Trophoblast cell (in vitro differentiated cells and primary cell): ENCODE data around the gene TMEM52B.
A peak's percentile ranks its signal among the peaks of the same experiment; 100 is the strongest.

Source experiments
- DNase-seq, 2 donors: peaks; one replicate each; pipeline ENCODE4 v3.0.0-alpha.2; 2016
- H2AFZ ChIP-seq: 2 replicates; pipeline ENCODE4 v1.6.1; 2013; ENCODE audit warnings: low read length, moderate library complexity, mild to moderate bottlenecking; ENCODE audit not compliant: insufficient read depth, poor library complexity
- H2AK5ac ChIP-seq: 2 replicates; pipeline ENCODE4 v1.6.1; 2013; ENCODE audit warnings: mild to moderate bottlenecking, low read length
- H2BK120ac ChIP-seq: 2 replicates; pipeline ENCODE4 v1.6.1; 2013; ENCODE audit warnings: low read length, mild to moderate bottlenecking, moderate library complexity; ENCODE audit not compliant: insufficient read depth, poor library complexity
- H2BK12ac ChIP-seq: 2 replicates; pipeline ENCODE4 v1.6.1; 2013; ENCODE audit warnings: mild to moderate bottlenecking, low read length, moderate library complexity
- H2BK5ac ChIP-seq: 2 replicates; pipeline ENCODE4 v1.6.1; 2013; ENCODE audit warnings: low read length, low read depth, moderate library complexity, mild to moderate bottlenecking; ENCODE audit not compliant: poor library complexity
- H3K14ac ChIP-seq: 2 replicates; pipeline ENCODE4 v1.6.1; 2013; ENCODE audit warnings: mild to moderate bottlenecking, low read length
- H3K18ac ChIP-seq: 2 replicates; pipeline ENCODE4 v1.6.1; 2013; ENCODE audit warnings: mild to moderate bottlenecking, low read length
- H3K23ac ChIP-seq: 2 replicates; pipeline ENCODE4 v1.6.1; 2013; ENCODE audit warnings: low read length
- H3K27ac ChIP-seq: 2 replicates; pipeline ENCODE4 v1.5.1; 2013; ENCODE audit warnings: low read depth, mild to moderate bottlenecking, inconsistent platforms, low read length, moderate library complexity
- H3K27me3 ChIP-seq: 2 replicates; pipeline ENCODE4 v1.6.1; 2013; ENCODE audit warnings: inconsistent platforms, mild to moderate bottlenecking, low read length, moderate library complexity; ENCODE audit not compliant: insufficient read depth
- H3K36me3 ChIP-seq, 2 experiments: 1 replicate in 1 of 2; 2 replicates in 1 of 2; pipeline ENCODE4 v1.6.1; 2013; ENCODE audit warnings: low read length in 2 of 2, mild to moderate bottlenecking in 2 of 2, moderate library complexity in 1 of 2; ENCODE audit not compliant: insufficient read depth in 2 of 2, control insufficient read depth in 1 of 2
- H3K4ac ChIP-seq: 2 replicates; pipeline ENCODE4 v1.6.1; 2013; ENCODE audit warnings: low read depth, mild to moderate bottlenecking, low read length, moderate library complexity
- H3K4me1 ChIP-seq, 2 experiments: 1 replicate in 1 of 2; 2 replicates in 1 of 2; pipeline ENCODE4 v1.6.1; 2013; ENCODE audit warnings: low read length in 2 of 2, mild to moderate bottlenecking in 2 of 2, moderate library complexity in 1 of 2; ENCODE audit not compliant: insufficient read depth in 2 of 2, control insufficient read depth in 1 of 2
- H3K4me2 ChIP-seq: 2 replicates; pipeline ENCODE4 v1.6.1; 2013; ENCODE audit warnings: inconsistent platforms, mild to moderate bottlenecking, low read length, moderate library complexity
- H3K4me3 ChIP-seq: 2 replicates; pipeline ENCODE4 v1.5.1; 2013; ENCODE audit warnings: mild to moderate bottlenecking, low read depth, low read length, inconsistent platforms
- H3K79me1 ChIP-seq: one replicate; pipeline ENCODE4 v1.6.1; 2013; ENCODE audit warnings: low read length
- H3K79me2 ChIP-seq: 2 replicates; pipeline ENCODE4 v1.6.1; 2013; ENCODE audit warnings: low read length, mild to moderate bottlenecking; ENCODE audit not compliant: control insufficient read depth, insufficient read depth, poor library complexity
- H3K9ac ChIP-seq: 2 replicates; pipeline ENCODE4 v1.6.1; 2013; ENCODE audit warnings: mild to moderate bottlenecking, low read length
- H3K9me3 ChIP-seq: 2 replicates; pipeline ENCODE4 v1.6.1; 2013; ENCODE audit warnings: low read depth, mild to moderate bottlenecking, control low read depth, inconsistent platforms, low read length; ENCODE audit not compliant: insufficient read depth
- H4K12ac ChIP-seq: 2 replicates; pipeline ENCODE4 v1.6.1; 2013; ENCODE audit warnings: low read depth, mild to moderate bottlenecking, low read length, moderate library complexity
- H4K8ac ChIP-seq: 2 replicates; pipeline ENCODE4 v1.6.1; 2013; ENCODE audit warnings: low read depth, mild to moderate bottlenecking, low read length, moderate library complexity
- H4K91ac ChIP-seq: one replicate; pipeline ENCODE4 v1.6.1; 2013; ENCODE audit warnings: low read depth, mild to moderate bottlenecking, low read length, moderate library complexity
- WGBS: extraction: QIAGEN DNeasy Blood & Tissue Kit; methylation state at CpG from one replicate; pipeline ENCODE4 v1.1.7; 2013; ENCODE audit warnings: missing lambda C conversion rate; ENCODE audit not compliant: insufficient read length, insufficient coverage; ENCODE audit errors: extremely low coverage; 5-methylcytosine and 5-hydroxymethylcytosine counted together

TMEM52B gene

DNA sequence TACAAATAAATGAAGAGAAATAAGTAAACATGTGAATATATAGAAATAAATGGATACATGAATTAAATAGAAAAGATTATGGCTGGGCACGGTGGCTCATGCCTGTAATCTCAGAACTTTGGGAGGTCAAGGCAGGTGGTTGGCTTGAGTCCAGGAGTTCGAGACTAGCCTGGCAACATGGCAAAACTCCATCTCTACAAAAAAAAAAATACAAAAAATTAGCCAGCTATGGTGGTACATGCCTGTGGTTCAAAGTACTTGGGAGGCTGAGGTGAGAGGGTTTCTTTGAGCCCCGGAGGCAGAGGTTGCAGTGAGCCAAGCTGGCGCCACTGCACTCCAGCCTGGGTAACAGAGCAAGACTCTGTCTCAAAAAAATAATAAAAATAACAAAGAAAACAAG, 43.7 kb upstream of the TMEM52B start:
- Histone ChIP-seq H4K12ac (no peak overlapping the region), H4K91ac (no peak overlapping the region), H3K23ac (no peak overlapping the region), H2BK5ac (no peak overlapping the region), H3K79me1 (peaks cover 2% of the 10 kb centered on the region), H3K4me3 (no peak overlapping the region), H2AK5ac (no peak overlapping the region), H3K18ac (no peak overlapping the region), H3K36me3 (peaks cover 0 to 2% of the 10 kb centered on the region in 2 experiments), H2AFZ (no peak overlapping the region), H2BK120ac (no peak overlapping the region), H3K4ac (no peak overlapping the region), H3K14ac (no peak overlapping the region), H3K27ac (no peak overlapping the region), H2BK12ac (no peak overlapping the region), H3K4me2 (no peak overlapping the region), H4K8ac (no peak overlapping the region), H3K9ac (no peak overlapping the region), H3K79me2 (no peaks in the 10 kb centered on the region), H3K9me3 (no peaks in the 10 kb centered on the region), H3K27me3 (no peaks in the 10 kb centered on the region), H3K4me1 (no peaks in the 10 kb centered on the region)
- no peak for DNase-seq
- no CpG with 5 or more reads among the region's 4 CpGs for WGBS

DNA sequence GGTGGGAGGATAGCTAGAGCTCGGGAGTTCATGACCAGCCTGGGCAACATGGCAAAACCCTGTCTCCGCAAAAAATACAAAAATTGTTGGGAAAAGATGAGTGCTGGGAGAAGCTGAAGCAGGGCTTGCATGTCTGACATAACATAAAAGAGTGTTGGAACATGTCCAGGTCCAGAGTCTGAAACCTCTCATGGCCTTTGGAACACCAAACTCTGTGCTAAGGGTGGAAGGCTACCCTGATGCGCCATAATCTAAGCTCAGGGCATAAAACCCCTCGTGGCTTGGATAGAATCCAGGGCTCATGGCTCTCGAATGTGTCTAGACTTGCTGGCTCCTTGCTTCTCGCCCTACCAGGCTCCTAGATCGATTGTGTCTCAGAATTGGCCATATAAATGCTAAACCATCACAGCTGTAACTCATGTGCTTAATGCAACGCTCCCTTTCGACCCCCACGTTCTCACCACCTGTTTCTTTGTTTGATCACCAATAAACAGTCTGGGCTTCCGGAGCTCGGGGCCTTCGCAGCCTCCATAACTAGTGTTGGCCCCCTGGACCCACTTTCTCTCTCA, 42.1 kb upstream of the TMEM52B start:
- H2BK5ac ChIP-seq = no peak overlapping the region
- no peak overlapping the region for H3K4me3 ChIP-seq
- peaks cover 2% of the 10 kb centered on the region for H3K79me1 ChIP-seq
- H2AFZ ChIP-seq = no peak overlapping the region
- H3K23ac ChIP-seq = no peak overlapping the region
- no peak overlapping the region for H3K18ac ChIP-seq
- no peak overlapping the region for H3K4ac ChIP-seq
- H3K27me3 ChIP-seq = no peaks in the 10 kb centered on the region
- no peak overlapping the region for H2BK12ac ChIP-seq
- no peak overlapping the region for H2BK120ac ChIP-seq
- H4K12ac ChIP-seq = no peak overlapping the region
- H4K8ac ChIP-seq = no peak overlapping the region
- WGBS = no CpG with 5 or more reads among the region's 13 CpGs
- H3K9me3 ChIP-seq = no peaks in the 10 kb centered on the region
- no peaks in the 10 kb centered on the region for H3K79me2 ChIP-seq
- no peaks in the 10 kb centered on the region for H3K4me1 ChIP-seq
- no peak overlapping the region for H3K9ac ChIP-seq
- no peak overlapping the region for H4K91ac ChIP-seq
- no peak overlapping the region for H3K4me2 ChIP-seq
- peaks cover 0 to 2% of the 10 kb centered on the region in 2 experiments for H3K36me3 ChIP-seq
- no peak overlapping the region for H2AK5ac ChIP-seq
- DNase-seq = no peak
- H3K14ac ChIP-seq = no peak overlapping the region
- no peak overlapping the region for H3K27ac ChIP-seq

DNA sequence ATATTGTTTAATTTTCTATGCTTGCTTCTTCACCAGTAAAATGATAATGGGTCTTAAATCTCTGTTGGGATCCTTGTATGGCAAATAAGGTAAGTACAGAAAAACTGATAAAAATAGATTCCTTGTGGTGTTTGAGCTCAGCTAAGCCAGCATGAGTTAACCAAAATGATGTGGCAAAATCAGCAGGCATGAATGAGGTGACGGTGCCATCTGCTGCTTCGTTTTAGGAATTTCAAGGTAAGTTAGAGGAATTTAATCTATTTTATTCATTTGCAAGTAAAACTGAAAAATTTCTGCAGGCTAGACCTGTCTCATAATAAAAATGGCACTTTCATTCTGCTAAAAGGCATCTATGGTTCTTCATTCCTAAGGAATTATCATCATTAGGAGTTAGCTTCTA, 38.8 kb upstream of the TMEM52B start:
- Histone ChIP-seq H3K18ac (no peak overlapping the region), H2AK5ac (no peak overlapping the region), H3K79me2 (no peaks in the 10 kb centered on the region), H3K9me3 (no peaks in the 10 kb centered on the region), H3K4ac (no peak overlapping the region), H3K79me1 (peaks cover 2% of the 10 kb centered on the region), H2BK120ac (no peak overlapping the region), H3K27me3 (no peaks in the 10 kb centered on the region), H3K4me1 (no peaks in the 10 kb centered on the region), H3K36me3 (no peaks in the 10 kb centered on the region), H4K12ac (no peak overlapping the region), H4K91ac (no peak overlapping the region), H4K8ac (no peak overlapping the region), H3K27ac (no peak overlapping the region), H3K4me2 (no peak overlapping the region), H3K4me3 (no peak overlapping the region), H3K14ac (no peak overlapping the region), H2AFZ (no peak overlapping the region), H2BK12ac (no peak overlapping the region), H3K9ac (no peak overlapping the region), H2BK5ac (no peak overlapping the region), H3K23ac (no peak overlapping the region)
- no CpG with 5 or more reads among the region's 2 CpGs for WGBS
- peak; percentile 34 to 74 for DNase-seq

DNA sequence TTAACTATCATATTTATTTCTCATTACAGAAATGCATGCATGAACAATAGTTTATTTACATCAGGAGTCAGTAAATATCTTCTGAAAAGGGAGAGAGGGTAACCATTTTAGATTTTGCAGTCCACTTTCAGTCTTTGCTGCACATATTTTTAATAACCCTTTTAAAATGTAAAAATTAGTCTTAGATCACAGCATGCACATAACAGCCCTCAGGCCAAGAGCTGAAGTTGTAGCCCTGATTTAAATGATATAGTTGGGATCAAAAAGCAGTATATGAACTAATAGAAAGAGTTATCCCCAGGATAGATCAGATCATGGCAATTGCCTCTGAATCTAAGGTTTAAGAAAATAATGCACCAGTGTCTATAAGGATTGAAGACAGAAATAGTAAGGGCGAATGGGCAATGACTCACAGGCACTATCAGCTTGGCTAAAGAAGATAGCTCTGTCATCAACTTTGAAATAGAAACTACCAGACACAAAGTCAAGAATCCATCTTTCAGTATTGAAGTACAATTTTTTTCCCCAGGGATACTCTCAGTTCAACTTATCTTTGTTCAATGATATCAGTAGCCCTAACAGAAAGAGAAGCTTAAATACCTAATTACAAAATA, 35.7 kb upstream of the TMEM52B start:
- H2BK120ac ChIP-seq = no peak overlapping the region
- no peak overlapping the region for H3K4me3 ChIP-seq
- no peak overlapping the region for H3K23ac ChIP-seq
- H3K9ac ChIP-seq = no peak overlapping the region
- no peak overlapping the region for H3K4ac ChIP-seq
- no peaks in the 10 kb centered on the region for H3K79me1 ChIP-seq
- no CpG with 5 or more reads among the region's 1 CpG for WGBS
- no peaks in the 10 kb centered on the region for H3K4me1 ChIP-seq
- H3K14ac ChIP-seq = no peak overlapping the region
- H3K9me3 ChIP-seq = no peaks in the 10 kb centered on the region
- no peak overlapping the region for H3K4me2 ChIP-seq
- no peak overlapping the region for H3K27ac ChIP-seq
- no peaks in the 10 kb centered on the region for H3K36me3 ChIP-seq
- H3K79me2 ChIP-seq = no peaks in the 10 kb centered on the region
- H2BK12ac ChIP-seq = no peak overlapping the region
- no peak for DNase-seq
- H3K18ac ChIP-seq = no peak overlapping the region
- H2AFZ ChIP-seq = no peak overlapping the region
- H4K8ac ChIP-seq = no peak overlapping the region
- no peaks in the 10 kb centered on the region for H3K27me3 ChIP-seq
- no peak overlapping the region for H2BK5ac ChIP-seq
- H4K12ac ChIP-seq = no peak overlapping the region
- H2AK5ac ChIP-seq = no peak overlapping the region
- H4K91ac ChIP-seq = no peak overlapping the region
